GM18520 (cell line): ENCODE measurements around the gene OTUD6A.

Experiments used
- ATAC-seq: cut with Tn5 transposase; IDR thresholded peaks from one replicate; pipeline ENCODE4 v1.9.1; 2021; ENCODE audit not compliant: unreplicated experiment

Gene OTUD6A, protein sequence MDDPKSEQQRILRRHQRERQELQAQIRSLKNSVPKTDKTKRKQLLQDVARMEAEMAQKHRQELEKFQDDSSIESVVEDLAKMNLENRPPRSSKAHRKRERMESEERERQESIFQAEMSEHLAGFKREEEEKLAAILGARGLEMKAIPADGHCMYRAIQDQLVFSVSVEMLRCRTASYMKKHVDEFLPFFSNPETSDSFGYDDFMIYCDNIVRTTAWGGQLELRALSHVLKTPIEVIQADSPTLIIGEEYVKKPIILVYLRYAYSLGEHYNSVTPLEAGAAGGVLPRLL

DNA sequence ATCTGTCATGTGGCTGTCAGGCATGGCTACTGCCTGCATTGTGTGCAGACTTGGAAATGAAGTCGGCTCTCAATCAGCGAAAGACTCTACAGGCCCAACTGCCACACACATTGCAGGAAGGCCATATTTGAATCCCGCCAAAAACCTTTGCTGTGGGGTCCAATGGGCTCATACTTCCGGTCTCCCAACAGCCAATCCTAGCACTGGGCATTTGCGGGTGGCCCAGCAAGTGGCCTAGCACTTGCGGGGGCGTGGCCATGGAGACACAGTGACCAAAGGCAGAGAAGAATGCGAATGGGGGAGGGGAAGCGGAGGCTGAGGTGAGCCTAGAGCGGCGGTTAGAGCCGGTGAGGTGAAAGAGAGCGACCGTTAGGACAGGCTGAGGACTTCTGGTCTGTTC is at the start of gene OTUD6A:
TSS of gene OTUD6A (plus strand) at position 382 of the 400 bp plus-strand sequence. CDS start 68 bp downstream, outside the sequence.
- no peak for ATAC-seq

DNA sequence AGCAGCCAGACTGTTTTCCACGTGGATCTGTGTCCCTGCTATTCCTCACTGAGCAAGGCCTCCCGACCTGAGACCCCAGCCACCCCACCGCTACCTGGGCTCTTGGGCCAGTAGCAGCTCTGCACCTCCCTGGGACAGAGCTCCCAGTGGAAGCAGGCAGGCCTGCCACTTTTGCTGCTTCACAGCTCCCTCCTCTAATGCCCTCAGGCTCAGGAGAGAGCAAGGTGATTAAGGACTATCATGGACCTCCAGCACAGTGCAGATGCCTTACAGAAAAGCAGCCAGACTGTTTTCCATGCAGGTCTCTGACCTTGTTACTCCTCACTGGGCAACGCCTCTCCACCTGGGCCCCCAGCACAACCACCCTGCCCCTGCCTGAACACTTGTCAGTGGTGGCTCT is 49.5 kb upstream of the OTUD6A start:
- no peak for ATAC-seq

DNA sequence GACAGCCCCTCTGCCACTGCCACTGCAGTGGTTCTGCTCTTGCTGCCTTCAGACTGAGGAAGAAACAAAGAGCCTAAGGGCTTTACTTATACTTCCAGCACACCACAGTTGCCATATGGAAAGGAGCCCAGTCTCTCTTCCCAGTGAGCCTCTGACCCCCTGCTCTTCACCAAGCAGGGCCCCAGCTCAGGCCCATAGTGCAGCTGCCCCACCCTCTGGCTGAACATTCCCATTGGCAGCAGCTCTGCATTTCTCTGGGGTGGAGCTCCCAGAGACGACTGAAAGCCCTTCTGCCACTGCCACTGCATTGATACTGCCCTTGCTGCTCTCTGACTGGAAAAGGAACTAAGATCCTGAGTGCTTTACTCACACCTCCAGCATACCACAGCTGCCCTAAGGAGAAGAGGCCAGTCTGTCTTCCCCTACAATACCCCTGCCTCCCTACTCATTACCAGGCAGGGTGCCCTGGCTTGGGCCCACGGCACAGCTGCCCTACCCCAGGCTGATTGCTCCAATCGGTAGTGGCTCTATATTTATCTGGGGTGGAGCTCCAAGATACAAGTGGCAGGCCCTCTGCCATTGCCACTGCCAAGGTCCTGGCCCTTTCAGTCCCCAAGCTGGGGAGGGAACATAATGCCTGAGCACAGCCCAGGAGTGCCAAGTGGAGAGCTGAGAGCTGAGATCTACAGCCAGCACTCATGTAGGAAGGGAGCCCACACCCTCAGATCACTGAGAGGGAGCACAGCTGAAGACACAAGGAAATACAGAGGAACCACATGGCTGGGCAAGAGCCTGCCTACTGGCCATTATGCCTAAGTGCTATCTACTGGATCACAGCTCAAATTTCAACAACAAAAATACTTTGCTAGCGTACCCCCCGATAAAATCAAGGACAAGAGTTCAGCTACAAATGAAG is 48.5 kb upstream of the OTUD6A start:
- ATAC-seq: no peak

DNA sequence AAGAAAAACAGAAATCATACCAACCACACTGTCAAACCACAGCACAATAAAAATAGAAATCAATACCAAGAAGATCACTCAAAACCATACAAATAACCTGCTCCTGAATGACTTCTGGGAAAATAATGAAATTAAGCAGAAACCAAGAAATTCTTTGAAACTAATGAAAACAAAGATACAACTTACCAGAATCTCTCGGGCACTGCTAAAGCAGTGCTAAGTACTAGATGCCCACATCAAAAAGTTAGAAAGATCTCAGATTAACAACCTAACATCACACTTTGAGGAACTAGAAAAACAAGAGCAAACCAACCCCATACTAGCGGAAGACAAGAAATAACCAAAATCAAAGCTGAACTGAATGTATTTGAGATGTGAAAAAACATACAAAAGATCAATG is 45.7 kb upstream of the OTUD6A start:
- no peak for ATAC-seq

DNA sequence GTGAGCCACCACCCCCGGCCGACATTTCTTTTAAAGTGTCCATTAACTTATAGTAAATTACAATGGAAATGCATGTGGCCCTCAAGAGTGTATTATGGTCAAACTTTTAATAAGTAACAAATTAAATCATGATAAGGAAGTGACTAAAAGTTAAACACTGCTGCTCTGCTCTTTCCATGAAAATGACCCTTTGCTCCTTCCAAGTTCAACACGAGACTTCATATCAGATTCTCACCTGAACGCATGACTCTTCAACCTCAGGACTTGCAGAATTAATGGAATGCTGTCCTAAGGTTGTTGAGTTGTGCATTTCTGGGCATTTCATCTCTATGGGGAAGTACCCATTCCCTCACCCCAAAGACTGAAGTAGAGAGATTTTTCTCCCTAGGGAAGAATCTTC is 39.6 kb upstream of the OTUD6A start:
- no peak for ATAC-seq

DNA sequence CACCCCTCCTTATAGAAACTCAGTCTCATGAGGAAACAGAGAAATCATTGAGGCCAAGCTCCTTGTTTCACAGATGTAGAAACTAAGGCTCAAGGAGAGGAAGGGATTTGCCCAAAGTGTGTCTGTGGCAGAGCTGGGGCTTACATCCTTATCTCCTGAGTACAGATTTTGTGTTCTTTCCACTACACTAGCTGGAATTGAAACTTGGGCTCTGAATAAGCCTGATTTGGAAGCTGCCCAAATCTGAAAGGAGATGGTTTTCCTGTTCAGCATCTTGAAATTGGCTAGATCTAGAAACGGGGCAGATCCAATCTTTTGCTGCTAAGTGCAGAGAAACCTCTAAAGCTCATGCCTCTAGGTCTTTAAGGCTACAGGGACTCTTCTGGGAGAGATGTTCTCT is 36.8 kb upstream of the OTUD6A start:
- ATAC-seq: no peak

DNA sequence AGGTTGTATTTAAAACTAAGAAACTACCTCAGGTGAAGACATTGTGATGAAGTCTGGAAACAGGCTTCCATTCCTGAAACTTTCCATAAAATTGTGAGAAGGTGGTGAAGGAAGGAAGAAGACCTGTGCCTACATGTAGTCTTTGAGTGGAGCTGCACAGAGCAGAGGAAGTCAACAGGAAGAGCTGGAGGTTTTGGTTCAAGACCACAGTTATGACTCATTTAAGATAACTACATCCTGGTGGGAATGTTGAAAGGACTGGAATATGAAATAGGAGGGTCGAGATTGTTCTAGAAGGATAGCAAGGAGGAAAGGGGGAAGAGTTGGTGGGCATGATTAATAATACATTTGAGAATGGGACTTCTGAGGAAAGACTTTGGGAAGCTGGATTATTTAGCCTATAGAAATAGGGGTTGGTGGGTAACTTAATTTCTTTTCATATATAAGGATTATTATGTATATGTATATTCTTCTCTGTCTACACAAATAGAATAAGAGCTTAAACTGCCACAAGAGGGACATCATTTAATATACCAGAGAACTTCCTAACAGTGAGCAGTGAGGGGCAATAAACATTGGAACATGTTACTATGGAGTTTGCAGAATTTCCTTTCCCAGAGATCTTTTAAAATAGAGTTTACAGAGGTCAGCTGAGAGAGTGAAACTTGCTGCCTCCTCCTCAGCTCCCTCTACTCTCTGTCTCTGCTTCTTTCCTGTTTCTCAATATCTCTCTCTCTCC is 36.0 kb upstream of the OTUD6A start:
- ATAC-seq: no peak

DNA sequence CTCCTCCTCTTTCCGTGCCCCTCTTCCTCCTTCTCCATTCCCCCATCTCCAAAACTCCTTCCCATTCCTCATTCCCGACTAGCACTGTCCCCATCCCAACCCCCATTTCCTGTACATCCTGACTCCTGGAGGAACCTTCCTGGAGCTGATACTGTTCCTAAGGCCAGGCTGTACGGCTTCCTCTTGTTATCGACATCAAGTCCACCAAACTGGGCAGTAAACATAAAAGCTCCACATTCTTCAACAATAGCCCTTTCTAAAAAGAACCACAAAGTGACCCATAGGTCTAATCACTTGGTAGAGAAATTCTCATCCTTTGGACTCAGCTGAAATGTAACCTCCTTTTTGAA is 35.4 kb upstream of the OTUD6A start:
- no peak for ATAC-seq

DNA sequence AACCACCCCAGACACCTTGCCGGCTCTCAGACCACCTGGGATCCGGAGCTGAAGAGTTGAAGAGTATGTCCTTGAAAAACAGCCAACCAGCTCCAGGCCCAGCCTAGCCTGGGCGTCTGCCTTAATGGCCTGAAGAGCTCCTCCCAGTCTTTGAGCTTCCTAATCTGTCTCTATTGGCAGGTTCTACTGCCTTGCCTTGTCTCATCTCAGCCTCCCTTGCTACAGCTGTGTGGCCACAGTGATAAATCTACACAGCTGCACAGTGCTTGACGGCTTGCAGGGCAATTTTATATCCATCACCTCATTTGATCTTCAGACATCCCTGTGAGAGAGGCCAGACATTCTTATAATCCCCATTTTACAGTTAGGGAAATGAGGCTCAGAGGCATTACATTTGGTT is 32.4 kb upstream of the OTUD6A start:
- ATAC-seq: no peak

DNA sequence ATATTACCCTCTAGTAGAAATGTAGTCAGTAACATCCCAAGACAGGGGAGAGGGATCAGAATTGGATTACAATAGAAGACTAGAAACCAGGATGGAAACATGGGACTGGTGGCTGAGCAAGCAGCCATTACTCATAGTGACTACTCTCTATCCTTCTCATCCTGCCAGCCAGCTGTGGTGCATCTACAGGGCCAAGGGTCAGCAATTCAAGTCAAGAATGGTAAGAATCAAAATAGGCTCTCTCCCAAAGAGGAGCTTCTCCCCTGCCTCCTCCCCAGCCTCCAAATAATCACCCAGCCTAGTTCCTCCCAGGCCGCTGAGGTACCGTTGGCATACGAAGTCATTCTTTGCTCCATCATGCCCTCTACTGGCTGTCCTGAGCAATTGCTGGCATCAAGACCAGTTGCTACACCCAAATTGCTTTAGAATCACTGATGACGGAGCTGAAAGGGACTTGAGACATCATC is 31.9 kb upstream of the OTUD6A start:
- no peak for ATAC-seq

DNA sequence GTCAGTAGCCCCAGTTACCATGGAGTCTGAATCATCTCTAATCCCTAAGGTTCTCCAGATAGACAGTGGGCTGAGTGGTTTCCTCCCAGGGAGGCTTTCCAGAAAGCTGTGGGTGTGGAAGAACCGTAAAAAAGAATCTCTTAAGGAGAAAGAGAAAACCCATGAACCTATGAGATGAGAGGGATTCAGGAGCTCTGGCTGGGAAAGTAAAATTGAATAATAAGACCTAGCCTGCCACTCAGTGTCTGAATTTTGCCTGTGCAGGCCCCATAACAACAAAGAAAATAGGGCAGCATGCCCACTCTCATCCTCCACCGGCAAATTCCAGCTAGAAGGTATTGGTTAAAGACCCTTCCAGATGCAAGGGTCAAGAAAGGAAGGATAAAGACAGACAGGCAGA is 29.5 kb upstream of the OTUD6A start:
- ATAC-seq: no peak

DNA sequence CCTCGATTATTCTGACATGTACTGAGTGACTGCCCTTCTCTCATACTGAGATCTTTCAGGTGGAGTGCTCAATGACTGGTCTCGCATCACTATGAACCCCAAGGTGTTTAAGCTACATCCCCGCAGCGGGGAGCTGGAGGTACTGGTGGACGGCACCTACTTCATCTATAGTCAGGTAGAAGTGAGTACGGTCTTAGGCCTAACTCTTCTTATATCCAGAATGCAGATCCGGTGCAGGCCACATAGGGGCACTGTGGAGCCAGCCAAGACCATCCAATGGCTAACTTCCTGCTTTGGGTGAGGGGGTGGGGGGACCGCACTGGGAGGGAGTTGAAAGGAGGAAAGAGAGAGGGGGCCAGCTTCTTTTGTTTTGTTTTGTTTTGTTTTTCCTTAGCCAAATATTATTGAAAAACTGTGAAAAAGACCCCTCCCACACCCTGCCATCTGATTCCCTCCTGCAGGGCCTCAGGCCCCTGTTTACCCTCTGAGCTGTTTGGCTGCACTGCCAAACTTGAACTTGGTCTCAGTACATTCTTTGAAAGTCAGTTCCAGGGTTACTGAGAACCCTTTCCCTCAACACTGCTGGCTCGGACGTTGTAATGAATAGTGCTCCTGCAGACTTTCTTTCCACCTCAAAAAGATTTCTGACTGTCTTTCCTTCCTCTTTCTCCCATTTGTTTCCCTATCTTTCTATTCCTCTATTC is 28.8 kb upstream of the OTUD6A start:
- ATAC-seq: no peak

DNA sequence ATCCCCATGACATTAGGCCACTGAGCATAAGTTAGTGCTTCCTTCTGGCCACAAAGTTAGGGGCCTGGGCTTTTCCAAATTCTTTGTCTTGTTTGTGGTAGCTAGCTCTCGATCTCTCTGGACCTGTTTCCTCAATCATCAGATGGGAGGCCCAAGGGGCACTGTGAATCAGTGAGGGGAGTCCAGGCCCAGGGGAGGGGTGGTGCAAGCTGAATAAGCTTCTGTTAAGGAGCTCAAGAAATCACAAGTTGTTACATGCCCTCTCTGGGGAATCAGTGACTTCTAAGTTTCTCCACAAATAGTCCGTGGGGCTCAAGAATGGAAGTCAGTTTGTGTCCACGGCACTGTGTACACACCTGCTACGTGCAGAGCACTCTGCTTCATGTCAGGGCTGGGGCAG is 27.6 kb upstream of the OTUD6A start:
- ATAC-seq: no peak

DNA sequence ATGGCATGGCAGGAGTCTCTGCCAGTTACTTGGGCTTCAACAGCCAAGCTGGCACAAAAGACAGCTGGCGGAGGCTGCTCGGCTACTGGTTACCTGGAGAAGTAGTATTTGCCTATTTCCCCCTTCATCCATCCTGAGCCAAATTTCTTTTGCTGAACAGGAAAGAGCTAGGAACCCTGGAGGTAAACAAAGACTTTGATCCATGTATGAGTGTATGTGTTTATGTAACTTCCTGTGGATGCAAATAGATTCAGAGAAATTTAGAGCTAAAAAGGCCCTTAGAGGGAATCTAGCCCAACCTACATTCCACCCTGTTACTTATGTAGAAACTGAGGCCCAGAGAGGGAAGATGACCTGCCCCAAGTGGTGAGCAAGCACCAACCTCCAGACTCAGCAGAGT is 23.7 kb upstream of the OTUD6A start:
- ATAC-seq: no peak

DNA sequence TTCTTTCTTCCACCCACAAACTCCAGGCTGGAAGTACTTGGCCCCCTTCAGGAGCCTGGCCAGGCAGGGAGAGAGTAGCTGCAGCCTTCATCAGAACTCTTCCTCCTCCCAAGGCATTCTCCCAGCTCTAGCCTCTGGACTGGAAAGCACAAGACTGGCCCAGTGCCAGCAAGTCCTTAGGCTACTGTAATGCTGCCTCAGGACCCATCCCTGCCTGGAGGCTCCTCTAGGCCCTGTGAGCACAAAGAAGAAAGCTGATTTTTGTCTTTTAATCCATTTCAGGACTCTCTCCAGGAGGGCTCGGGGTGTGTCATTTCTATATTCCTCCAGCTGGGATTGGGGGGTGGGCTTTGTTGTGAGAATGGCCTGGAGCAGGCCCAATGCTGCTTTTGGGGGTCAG is 23.3 kb upstream of the OTUD6A start:
- ATAC-seq: no peak

DNA sequence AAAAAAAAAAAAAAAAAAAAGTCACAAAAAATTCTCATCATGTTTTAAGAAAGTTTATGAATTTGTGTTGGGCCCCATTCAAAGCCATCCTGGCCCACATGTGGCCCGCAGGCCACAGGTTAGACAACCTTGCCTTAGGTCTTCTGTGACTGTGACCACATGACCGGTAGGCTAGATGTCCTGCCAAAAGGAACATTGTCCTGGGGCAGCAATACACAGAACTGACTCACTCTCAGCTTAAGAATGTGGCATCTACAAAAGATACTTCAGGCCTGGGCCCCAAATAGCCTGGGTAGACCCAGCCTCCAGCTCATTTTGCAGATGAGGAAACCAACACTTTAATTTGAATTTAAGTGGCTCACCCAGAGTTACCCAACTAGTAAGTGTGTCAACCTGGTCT is 22.5 kb upstream of the OTUD6A start:
- ATAC-seq: no peak

DNA sequence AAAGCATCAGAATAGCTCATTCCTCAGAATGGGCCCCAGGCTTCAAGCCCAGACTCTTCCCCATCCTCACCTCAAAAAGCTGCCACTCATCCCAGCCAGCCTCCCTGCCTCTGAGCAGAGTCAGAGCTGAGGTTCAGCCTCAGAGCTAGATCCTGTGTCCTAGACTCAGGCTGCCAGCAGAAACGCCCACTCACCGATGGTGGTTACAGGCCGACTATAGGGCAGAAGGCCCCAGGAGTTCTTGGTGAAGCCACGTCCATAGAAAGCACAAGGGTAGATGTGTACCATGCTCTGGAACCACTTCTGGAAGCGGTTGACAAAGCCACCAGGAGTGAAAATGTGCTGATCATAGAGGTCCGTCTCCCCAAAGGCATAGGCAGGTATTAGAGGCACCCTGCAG is 20.3 kb upstream of the OTUD6A start:
- ATAC-seq: no peak

DNA sequence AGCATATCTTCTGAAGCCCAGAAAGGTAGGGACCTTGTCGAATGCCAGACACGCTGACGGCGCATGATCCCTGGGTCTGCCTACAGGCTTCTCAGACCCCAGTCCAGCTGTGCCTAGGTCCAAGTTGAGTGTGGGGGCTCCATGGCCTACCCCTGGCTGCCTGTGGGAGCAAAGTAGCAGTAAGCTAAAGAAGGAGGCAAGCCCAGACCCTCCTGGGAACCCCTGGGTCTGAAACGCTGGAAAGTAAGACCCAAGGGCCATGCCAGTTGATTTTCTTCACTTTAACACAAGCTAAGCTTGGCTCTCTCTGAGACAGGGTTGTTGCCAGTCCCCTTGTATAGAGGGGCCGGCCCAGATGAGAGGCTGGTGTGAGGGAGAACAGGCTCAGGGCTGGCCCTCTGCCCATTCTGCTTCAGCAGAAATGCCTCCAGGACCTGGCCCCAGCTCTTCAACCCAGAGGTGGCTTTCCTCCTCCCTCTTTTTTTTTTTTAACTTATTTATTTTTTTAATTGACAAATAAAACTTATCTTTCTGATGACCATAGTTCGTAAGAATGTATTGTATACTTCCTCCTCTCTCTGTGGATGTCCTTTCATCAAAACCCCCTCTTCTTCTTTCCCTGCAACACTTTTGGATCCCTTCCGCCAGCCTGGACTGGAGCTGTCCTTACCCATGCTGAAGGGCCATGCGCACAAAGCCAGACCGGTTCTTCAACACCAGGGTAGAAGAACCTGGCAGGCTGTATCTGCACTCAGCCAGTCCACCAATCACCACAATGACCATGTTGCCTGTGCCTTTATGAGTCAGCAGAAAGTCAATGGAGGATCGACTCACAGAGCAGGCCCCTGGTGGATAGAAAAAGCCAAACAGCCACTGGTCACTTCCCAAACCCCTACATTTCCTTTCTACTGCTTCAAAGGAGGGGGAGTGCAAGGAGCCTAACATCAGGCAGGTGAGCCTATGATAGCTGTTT is 19.6 kb upstream of the OTUD6A start:
- ATAC-seq: no peak

DNA sequence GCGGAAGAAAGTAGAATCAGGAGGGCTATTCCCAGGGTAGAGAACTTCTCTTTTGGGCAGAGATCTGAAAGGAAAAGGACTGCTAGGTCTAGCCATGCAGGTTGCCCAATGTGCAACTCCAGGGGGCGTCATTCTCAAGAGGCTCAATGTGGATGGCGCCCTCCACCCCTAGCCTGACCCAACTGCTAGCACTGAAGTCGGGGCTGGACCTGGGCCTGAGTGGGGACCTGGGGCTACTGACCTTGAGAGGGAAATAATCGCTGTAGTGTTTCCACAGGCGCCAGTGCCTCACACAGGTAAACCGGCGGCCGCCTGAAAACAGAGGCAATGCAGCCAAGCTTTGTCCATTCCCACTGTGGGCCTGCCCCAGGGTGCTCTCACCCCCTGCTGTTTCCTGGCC is 18.6 kb upstream of the OTUD6A start:
- ATAC-seq: no peak
